IMR-90 (cell line): ENCODE results near the gene SMCP. TPM values are rescaled to one million over a fixed set of nuclear protein-coding genes. Genes with fewer than 3 reads are reported as not detected.

ENCODE experiments used
- ATAC-seq: fragments of 200-7000 bp; cut with Tn5 transposase; 2 replicates; pipeline ENCODE4 v1.9.1; 2020; ENCODE audit warnings: low read depth, mild to moderate bottlenecking, moderate library complexity
- BruUV-seq: library from RNA; stranded (reverse); fragments of 400-500 nt; replicated peaks from 2 replicates; lab custom pipeline; 2021; lab: Mats Ljungman, UMichigan
- CTCF ChIA-PET: fragments of 300-600 bp; formaldehyde crosslinking; extraction: SDS; loops from one replicate; lab custom pipeline; 2021; ENCODE audit warnings: antibody characterized with exemption; lab: Yijun Ruan, JAX
- POLR2A ChIA-PET: fragments of 300-600 bp; sonication (Branson Sonifier 250); formaldehyde crosslinking; loops from one replicate; lab custom pipeline; 2022; ENCODE audit warnings: antibody characterized with exemption; ENCODE audit not compliant: unreplicated experiment; lab: Charles Lee
- DNase-seq: peaks from one replicate; pipeline ENCODE4 v3.0.0; 2013
- H2AFZ ChIP-seq: replicated peaks from 2 replicates; pipeline ENCODE3; 2013; ENCODE audit warnings: low read length, mild to moderate bottlenecking; ENCODE audit not compliant: poor library complexity
- H2AK5ac ChIP-seq: 2 replicates; pipeline ENCODE4 v1.6.1; 2013; ENCODE audit warnings: low read depth, low read length, inconsistent platforms
- H2AK9ac ChIP-seq: replicated peaks from 2 replicates; pipeline ENCODE3; 2013; ENCODE audit warnings: mild to moderate bottlenecking, low read depth, low read length, moderate library complexity; ENCODE audit not compliant: poor library complexity
- H2BK120ac ChIP-seq: 2 replicates; pipeline ENCODE4 v1.6.1; 2013; ENCODE audit warnings: low read depth, low read length, inconsistent platforms
- H2BK15ac ChIP-seq: 3 replicates; pipeline ENCODE4 v1.6.1; 2013; ENCODE audit warnings: low read depth, low read length, inconsistent platforms
- H2BK20ac ChIP-seq: 2 replicates; pipeline ENCODE4 v1.6.1; 2013; ENCODE audit warnings: low read depth, mild to moderate bottlenecking, inconsistent platforms, low read length, moderate library complexity
- H2BK5ac ChIP-seq: 2 replicates; pipeline ENCODE4 v1.6.1; 2013; ENCODE audit warnings: mild to moderate bottlenecking, low read depth, low read length, inconsistent platforms; ENCODE audit not compliant: poor library complexity, severe bottlenecking
- H3K14ac ChIP-seq: replicated peaks from 2 replicates; pipeline ENCODE4 v1.6.1; 2013; ENCODE audit warnings: low read depth, low read length, inconsistent platforms
- H3K18ac ChIP-seq: 2 replicates; pipeline ENCODE4 v1.6.1; 2013; ENCODE audit warnings: low read depth, low read length, control low read depth
- H3K23ac ChIP-seq: 2 replicates; pipeline ENCODE4 v1.6.1; 2013; ENCODE audit warnings: low read depth, low read length, inconsistent platforms
- H3K27ac ChIP-seq: 2 replicates; pipeline ENCODE4 v1.5.1; 2013; ENCODE audit warnings: mild to moderate bottlenecking, control low read depth, low read length; ENCODE audit not compliant: insufficient read depth
- H3K27me3 ChIP-seq: 2 replicates; pipeline ENCODE4 v1.6.1; 2013; ENCODE audit warnings: low read length; ENCODE audit not compliant: control insufficient read depth, insufficient read depth
- H3K36me3 ChIP-seq: 2 replicates; pipeline ENCODE4 v1.6.1; 2013; ENCODE audit warnings: low read length, mixed read lengths; ENCODE audit not compliant: control insufficient read depth, insufficient read depth
- H3K4ac ChIP-seq: 2 replicates; pipeline ENCODE4 v1.6.1; 2013; ENCODE audit warnings: low read depth, low read length, inconsistent platforms
- H3K4me1 ChIP-seq: 2 replicates; pipeline ENCODE4 v1.6.1; 2013; ENCODE audit warnings: low read length, mixed read lengths; ENCODE audit not compliant: control insufficient read depth, insufficient read depth
- H3K4me2 ChIP-seq: 2 replicates; pipeline ENCODE4 v1.6.1; 2013; ENCODE audit warnings: low read depth, mild to moderate bottlenecking, control low read depth, low read length, moderate library complexity
- H3K4me3 ChIP-seq: 2 replicates; pipeline ENCODE4 v1.5.1; 2013; ENCODE audit warnings: low read depth, mild to moderate bottlenecking, control low read depth, low read length, moderate library complexity; ENCODE audit not compliant: insufficient read depth
- H3K56ac ChIP-seq: 2 replicates; pipeline ENCODE4 v1.6.1; 2013; ENCODE audit warnings: low read length, inconsistent platforms; ENCODE audit not compliant: insufficient read depth; ENCODE audit errors: extremely low read depth
- H3K79me1 ChIP-seq, 2 experiments: 2 replicates each; pipeline ENCODE4 v1.6.1; 2013; ENCODE audit warnings: low read length in 2 of 2, inconsistent platforms in 1 of 2, low read depth in 1 of 2
- H3K9ac ChIP-seq: 2 replicates; pipeline ENCODE4 v1.6.1; 2013; ENCODE audit warnings: low read depth, low read length, control low read depth
- H3K9me1 ChIP-seq: 2 replicates; pipeline ENCODE4 v1.6.1; 2013; ENCODE audit warnings: low read length, inconsistent platforms; ENCODE audit not compliant: insufficient read depth
- H3K9me3 ChIP-seq: 2 replicates; pipeline ENCODE4 v1.6.1; 2013; ENCODE audit warnings: low read length; ENCODE audit not compliant: control insufficient read depth, insufficient read depth
- H4K20me1 ChIP-seq: 2 replicates; pipeline ENCODE4 v1.6.1; 2013; ENCODE audit warnings: low read length, inconsistent platforms; ENCODE audit not compliant: insufficient read depth
- H4K5ac ChIP-seq: 2 replicates; pipeline ENCODE4 v1.6.1; 2013; ENCODE audit warnings: mild to moderate bottlenecking, low read depth, low read length, control low read depth
- H4K8ac ChIP-seq, 2 experiments: 2 replicates each; pipeline ENCODE4 v1.6.1; 2013; ENCODE audit warnings: low read depth in 2 of 2, low read length in 2 of 2, control low read depth in 1 of 2, inconsistent platforms in 1 of 2
- H4K91ac ChIP-seq: 2 replicates; pipeline ENCODE4 v1.6.1; 2013; ENCODE audit warnings: low read depth, low read length, inconsistent platforms; ENCODE audit not compliant: insufficient read depth
- BHLHE40 ChIP-seq: fragments of 150-350 bp; IDR thresholded peaks from 2 replicates; pipeline ENCODE4 v1.6.1; 2016; ENCODE audit warnings: mild to moderate bottlenecking, low read depth, low read length
- CEBPB ChIP-seq: IDR thresholded peaks from 2 replicates; pipeline ENCODE4 v1.6.1; 2012; ENCODE audit warnings: low read depth, low read length, improper control_type of control experiment
- CHD1 ChIP-seq: IDR thresholded peaks from 2 replicates; pipeline ENCODE4 v1.6.1; 2012; ENCODE audit warnings: low read depth, low read length, improper control_type of control experiment
- FOS ChIP-seq: fragments of 150-350 bp; IDR thresholded peaks from 2 replicates; pipeline ENCODE4 v1.6.1; 2016; ENCODE audit warnings: low read depth, low read length
- MXI1 ChIP-seq: IDR thresholded peaks from 2 replicates; pipeline ENCODE4 v1.6.1; 2012; ENCODE audit warnings: low read depth, mild to moderate bottlenecking, low read length, moderate library complexity, borderline replicate concordance
- NFE2L2 ChIP-seq: fragments of 150-350 bp; IDR thresholded peaks from 2 replicates; pipeline ENCODE4 v1.6.1; 2016; ENCODE audit warnings: low read depth, mild to moderate bottlenecking, low read length
- POLR2A ChIP-seq: IDR thresholded peaks from 2 replicates; pipeline ENCODE4 v1.6.1; 2012; ENCODE audit warnings: mild to moderate bottlenecking, low read depth, low read length
- RAD21 ChIP-seq: IDR thresholded peaks from 2 replicates; pipeline ENCODE4 v1.6.1; 2012; ENCODE audit warnings: low read length, improper control_type of control experiment
- RCOR1 ChIP-seq: IDR thresholded peaks from 2 replicates; pipeline ENCODE4 v1.6.1; 2012; ENCODE audit warnings: mild to moderate bottlenecking, low read length, improper control_type of control experiment; ENCODE audit not compliant: insufficient replicate concordance
- RFX5 ChIP-seq: IDR thresholded peaks from 2 replicates; pipeline ENCODE4 v1.8.0; 2012; ENCODE audit warnings: low read depth, mild to moderate bottlenecking, low read length, moderate library complexity
- SMC3 ChIP-seq: fragments of 150-350 bp; IDR thresholded peaks from 2 replicates; pipeline ENCODE4 v1.6.1; 2016; ENCODE audit warnings: low read depth, mild to moderate bottlenecking, antibody characterized with exemption, low read length, moderate library complexity
- WGBS, 2 experiments: methylation state at CpG; one replicate each; pipeline versions ENCODE4 v1.1.5 to v1.1.7; 2013; ENCODE audit warnings: missing lambda C conversion rate in 2 of 2; ENCODE audit not compliant: insufficient read length in 1 of 2; ENCODE audit errors: extremely low coverage in 2 of 2; 5-methylcytosine and 5-hydroxymethylcytosine counted together
- dilution Hi-C: fragments of 300-500 bp; cut with HindIII; formaldehyde crosslinking; loops from one replicate; pipeline ENCODE4 v1.14.3; 2018; ENCODE audit warnings: low sequenced_read_pairs; ENCODE audit not compliant: unreplicated experiment
- in situ Hi-C: fragments of 300-500 bp; cut with MboI; formaldehyde crosslinking; loops from 3 replicates; pipeline ENCODE4 v1.14.3; 2019; ENCODE audit warnings: low sequenced_read_pairs, inconsistent platforms, mixed read lengths
- intact Hi-C: fragments of 100-400 bp; cut with micrococcal nuclease; formaldehyde crosslinking; loops from 2 replicates; pipeline ENCODE4 v1.10.0; 2022
- polyA plus RNA-seq, 3 experiments: library from polyadenylated mRNA; depleted of rRNA; stranded (reverse); fragments of >200 nt; gene quantifications; 2 replicates each; pipeline ENCODE4 v1.2.3, GENCODE V29; 2012; ENCODE audit warnings: low replicate concordance in 1 of 3
- total RNA-seq: library from RNA; depleted of rRNA; stranded (reverse); fragments of >200 nt; gene quantifications from 2 replicates; pipeline ENCODE4 v1.2.3, GENCODE V29; 2012
- TF ChIP-seq, protein P1 (sequence below): fragments of 150-350 bp; IDR thresholded peaks from 2 replicates; pipeline ENCODE4 v1.6.1; 2017; ENCODE audit warnings: mild to moderate bottlenecking, antibody characterized with exemption, low read length, low read depth
- TF ChIP-seq, protein P2 (sequence below): fragments of 150-350 bp; IDR thresholded peaks from 2 replicates; pipeline ENCODE4 v1.6.1; 2016; ENCODE audit warnings: low read depth, mild to moderate bottlenecking, low read length, moderate library complexity, borderline replicate concordance

SMCP gene
- total and polyA plus RNA-seq, 2 of the 4 experiments (the other 2 are of a cell fraction): not detected

DNA sequence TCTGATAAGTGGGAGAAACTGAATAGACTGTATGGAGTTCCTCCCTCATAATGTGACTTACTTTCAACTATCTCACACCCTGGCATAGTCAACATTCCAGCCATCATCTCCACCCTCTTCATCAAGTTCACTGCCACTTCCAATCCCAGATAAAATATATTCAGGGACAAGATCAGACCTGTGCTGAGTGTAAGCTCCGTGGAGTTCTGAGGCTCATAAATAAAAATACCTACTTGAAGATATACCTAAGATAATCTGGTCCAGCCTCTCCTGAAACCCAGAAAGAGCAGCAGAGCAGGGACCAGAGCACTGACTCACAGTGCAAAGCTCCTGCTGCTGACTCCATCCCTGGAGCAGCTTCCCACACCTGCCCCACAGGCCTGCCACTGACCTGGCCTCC is 20.1 kb upstream of the SMCP start:
- Histone ChIP-seq H2AK5ac (no peak overlapping the region), H3K4me3 (no peak overlapping the region), H4K8ac (no peak overlapping the region), H3K9ac (no peak overlapping the region), H2BK5ac (no peak overlapping the region), H3K4me1 (no peaks in the 10 kb centered on the region), H3K4ac (no peak overlapping the region), H4K20me1 (no peaks in the 10 kb centered on the region), H2AK9ac (no peak overlapping the region), H3K79me1 (no peaks in the 10 kb centered on the region), H2BK20ac (no peak overlapping the region), H2AFZ (no peak overlapping the region), H4K5ac (no peak overlapping the region), H2BK15ac (no peak overlapping the region), H2BK120ac (no peak overlapping the region), H3K9me3 (no peaks in the 10 kb centered on the region), H3K27ac (no peak overlapping the region), H3K18ac (no peak overlapping the region), H3K4me2 (no peak overlapping the region), H4K91ac (no peak overlapping the region), H3K23ac (no peak overlapping the region), H3K9me1 (no peaks in the 10 kb centered on the region), H3K27me3 (no peaks in the 10 kb centered on the region), H3K56ac (no peak overlapping the region), H3K14ac (no peak overlapping the region), H3K36me3 (no peaks in the 10 kb centered on the region)
- no TSS peak for BruUV-seq
- DNase-seq (no peak), ATAC-seq (no peak)
- in situ Hi-C loops (no loop called here), dilution Hi-C loops (no loop called here), intact Hi-C loops (no loop called here)
- ChIA-PET CTCF (no interaction called here), POLR2A (no interaction called here)
- WGBS, 2 experiments: no CpG with 5 or more reads among the region's 1 CpG
- TF ChIP-seq MXI1 (no peak), CEBPB (no peak), SMC3 (no peak), FOS (no peak), BHLHE40 (no peak), RAD21 (no peak), RFX5 (no peak), RCOR1 (no peak), POLR2A (no peak), CHD1 (no peak), NFE2L2 (no peak)
- TF ChIP-seq, protein P1, sequence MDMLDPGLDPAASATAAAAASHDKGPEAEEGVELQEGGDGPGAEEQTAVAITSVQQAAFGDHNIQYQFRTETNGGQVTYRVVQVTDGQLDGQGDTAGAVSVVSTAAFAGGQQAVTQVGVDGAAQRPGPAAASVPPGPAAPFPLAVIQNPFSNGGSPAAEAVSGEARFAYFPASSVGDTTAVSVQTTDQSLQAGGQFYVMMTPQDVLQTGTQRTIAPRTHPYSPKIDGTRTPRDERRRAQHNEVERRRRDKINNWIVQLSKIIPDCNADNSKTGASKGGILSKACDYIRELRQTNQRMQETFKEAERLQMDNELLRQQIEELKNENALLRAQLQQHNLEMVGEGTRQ: no peak
- TF ChIP-seq, protein P2, sequence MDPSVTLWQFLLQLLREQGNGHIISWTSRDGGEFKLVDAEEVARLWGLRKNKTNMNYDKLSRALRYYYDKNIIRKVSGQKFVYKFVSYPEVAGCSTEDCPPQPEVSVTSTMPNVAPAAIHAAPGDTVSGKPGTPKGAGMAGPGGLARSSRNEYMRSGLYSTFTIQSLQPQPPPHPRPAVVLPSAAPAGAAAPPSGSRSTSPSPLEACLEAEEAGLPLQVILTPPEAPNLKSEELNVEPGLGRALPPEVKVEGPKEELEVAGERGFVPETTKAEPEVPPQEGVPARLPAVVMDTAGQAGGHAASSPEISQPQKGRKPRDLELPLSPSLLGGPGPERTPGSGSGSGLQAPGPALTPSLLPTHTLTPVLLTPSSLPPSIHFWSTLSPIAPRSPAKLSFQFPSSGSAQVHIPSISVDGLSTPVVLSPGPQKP: no peak
